Colonic mucosa (tissue), 4 donors: ENCODE measurements around the gene EIF1AD. TPM values are rescaled to one million over a fixed set of nuclear protein-coding genes. Genes with fewer than 3 reads are reported as not detected.
"Not testable (repeated sequence)": the region's sequence is repeated elsewhere in the genome, so short reads cannot be mapped to it uniquely, and the experiment has no call there.

Experiments used
- DNase-seq: peaks from one replicate; pipeline ENCODE4 v3.0.0-alpha.2; 2020
- H3K27ac ChIP-seq: fragments of 200-600 bp; one replicate; pipeline ENCODE4 v1.8.0; 2021
- H3K27me3 ChIP-seq: fragments of 200-600 bp; one replicate; pipeline ENCODE4 v1.8.0; 2021
- H3K36me3 ChIP-seq: fragments of 200-600 bp; one replicate; pipeline ENCODE4 v1.8.0; 2021
- H3K4me1 ChIP-seq: fragments of 200-600 bp; one replicate; pipeline ENCODE4 v1.8.0; 2021; ENCODE audit warnings: mild to moderate bottlenecking
- H3K4me3 ChIP-seq: fragments of 200-600 bp; one replicate; pipeline ENCODE4 v1.8.0; 2021
- H3K9ac ChIP-seq, 2 donors: one replicate each; pipeline ENCODE4 v1.7.0; 2013; ENCODE audit warnings: control low read depth in 2 of 2, low read depth in 2 of 2, low read length in 2 of 2
- H3K9me3 ChIP-seq: fragments of 200-600 bp; one replicate; pipeline ENCODE4 v1.8.0; 2021
- CTCF ChIP-seq: fragments of 200-600 bp; IDR thresholded peaks from one replicate; pipeline ENCODE4 v1.8.0; 2022; ENCODE audit warnings: antibody characterized with exemption, mild to moderate bottlenecking
- intact Hi-C: fragments of 100-400 bp; cut with DNase I; formaldehyde crosslinking; loops from one replicate; pipeline ENCODE4 v1.14.1; 2022
- total RNA-seq, 2 donors: library from RNA; stranded (reverse); fragmentation: NEBNext Ultra II Directional in 1 of 2; extraction: Animal tissue kit (Norgen Biotek cat#: 25700) in 1 of 2; gene quantifications; one replicate each; pipeline ENCODE4 v1.2.1, GENCODE V29; 2021
- donor health status: healthy.
- donor health status: DM: no; HTN: no; CAD: no.
- donor health status: DM: no; HTN: no; CAD: no.

EIF1AD gene
- total RNA-seq, 2 donors from 2014 or later, result 27.8 to 32.8 TPM

GRCh38 chr11:66032957-66033735 is 31.2 kb upstream of the EIF1AD start:
- H3K9me3 ChIP-seq, result no peaks in the 10 kb centered on the region

GRCh38 chr11:66026017-66026529 is 24.1 kb upstream of the EIF1AD start, which contains the start of gene CATSPER1:
Gene CATSPER1, minus strand, starts transcription at chr11:66026479. Its CDS starts 100 bp downstream, at chr11:66026379.
- TF ChIP-seq CTCF, result no peak
- intact Hi-C loops, result no loop called here
- Histone ChIP-seq H3K4me1 (no peaks in the 10 kb centered on the region), H3K4me3 (no peak within 1 kb of the TSS), H3K27me3 (no peaks in the 10 kb centered on the region), H3K9ac (no peak within 1 kb of the TSS), H3K9me3 (no peaks in the 10 kb centered on the region), H3K36me3 (no peaks in the 10 kb centered on the region), H3K27ac (no peak within 1 kb of the TSS)
- no peak for DNase-seq

More at GRCh38 chr11:66032957-66033735, 31.2 kb upstream of the EIF1AD start:
- intact Hi-C loops, result no loop called here
- no peak overlapping the region for H3K4me3 ChIP-seq
- no peak overlapping the region for H3K9ac ChIP-seq
- H3K27me3 ChIP-seq, result no peaks in the 10 kb centered on the region
- H3K27ac ChIP-seq, result no peak overlapping the region
- DNase-seq, result no peak
- H3K4me1 ChIP-seq, result no peaks in the 10 kb centered on the region
- no peak for TF ChIP-seq CTCF
- H3K36me3 ChIP-seq, result no peaks in the 10 kb centered on the region

- H3K9me3 ChIP-seq, H3K4me3 ChIP-seq, DNase-seq, H3K27ac ChIP-seq, H3K36me3 ChIP-seq, H3K9ac ChIP-seq, H3K4me1 ChIP-seq, intact Hi-C loops, H3K27me3 ChIP-seq: not testable (repeated sequence)
Measured at GRCh38 chr11:66023186-66023440, 21.2 kb upstream of the EIF1AD start.

GRCh38 chr11:66022401-66023185 is 20.6 kb upstream of the EIF1AD start:
- H3K27me3 ChIP-seq, result no peaks in the 10 kb centered on the region
- intact Hi-C loops, result no loop called here

GRCh38 chr11:66020618-66021357 is 18.8 kb upstream of the EIF1AD start:
- Histone ChIP-seq H3K27me3 (no peaks in the 10 kb centered on the region), H3K4me3 (no peak overlapping the region), H3K9me3 (no peaks in the 10 kb centered on the region), H3K27ac (no peak overlapping the region), H3K36me3 (no peaks in the 10 kb centered on the region), H3K4me1 (no peaks in the 10 kb centered on the region), H3K9ac (no peak overlapping the region)
- TF ChIP-seq CTCF, result no peak
- intact Hi-C loops, result no loop called here
- DNase-seq, result no peak

More at GRCh38 chr11:66022401-66023185, 20.6 kb upstream of the EIF1AD start:
- Histone ChIP-seq H3K9ac (peak overlapping the region in 1 of 2 donors; percentile 14), H3K4me3 (no peak overlapping the region), H3K9me3 (no peaks in the 10 kb centered on the region), H3K27ac (no peak overlapping the region), H3K4me1 (no peaks in the 10 kb centered on the region), H3K36me3 (no peaks in the 10 kb centered on the region)
- DNase-seq, result peak; percentile 73
- TF ChIP-seq CTCF, result peak; percentile 96
